HG03139 (cell line): ENCODE results near the gene FAM236B.
"Not testable (repeated sequence)": the region's sequence is repeated elsewhere in the genome, so short reads cannot be mapped to it uniquely, and the experiment has no call there.

ENCODE experiments used
- ATAC-seq: cut with Tn5 transposase; IDR thresholded peaks from one replicate; pipeline ENCODE4 v1.9.1; 2021; ENCODE audit not compliant: unreplicated experiment

The FAM236B gene

DNA sequence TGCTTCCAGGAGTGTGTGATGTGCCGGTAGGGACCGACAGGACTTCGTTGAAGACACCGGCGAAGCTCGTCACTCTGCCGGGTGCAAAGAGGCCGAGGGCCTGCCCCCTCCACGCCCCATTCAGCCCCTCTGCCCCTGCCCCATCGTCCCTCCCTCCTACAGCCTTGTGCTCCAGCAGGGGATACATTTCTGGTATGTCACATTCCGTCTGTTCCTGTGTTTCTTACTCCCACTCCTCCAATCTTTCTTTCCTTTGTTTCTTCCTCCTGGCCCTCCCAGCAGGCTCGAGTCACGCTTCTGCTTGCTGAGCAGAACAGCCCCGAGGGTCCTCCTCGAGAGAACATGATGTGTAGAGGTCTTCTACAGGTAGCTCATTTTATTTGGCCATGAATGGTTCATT, at the start of gene FAM236B:
Gene FAM236B (minus strand): TSS at position 101 of the 400 bp plus-strand sequence. CDS start 100 bp downstream, at position 1.
- not testable (repeated sequence) for ATAC-seq

- ATAC-seq = not testable (repeated sequence)
Observed at GRCh38 chrX:72830701-72831100, 48.2 kb upstream of the FAM236B start.

GRCh38 chrX:72808110-72808509, 25.6 kb upstream of the FAM236B start, which contains the start of gene FAM236D:
Gene FAM236D (minus strand): TSS chrX:72808210. CDS start chrX:72808110, 100 bp downstream.
- ATAC-seq = not testable (repeated sequence)

- ATAC-seq = not testable (repeated sequence)
Observed at GRCh38 chrX:72790390-72790789, 7.9 kb upstream of the FAM236B start.

DNA sequence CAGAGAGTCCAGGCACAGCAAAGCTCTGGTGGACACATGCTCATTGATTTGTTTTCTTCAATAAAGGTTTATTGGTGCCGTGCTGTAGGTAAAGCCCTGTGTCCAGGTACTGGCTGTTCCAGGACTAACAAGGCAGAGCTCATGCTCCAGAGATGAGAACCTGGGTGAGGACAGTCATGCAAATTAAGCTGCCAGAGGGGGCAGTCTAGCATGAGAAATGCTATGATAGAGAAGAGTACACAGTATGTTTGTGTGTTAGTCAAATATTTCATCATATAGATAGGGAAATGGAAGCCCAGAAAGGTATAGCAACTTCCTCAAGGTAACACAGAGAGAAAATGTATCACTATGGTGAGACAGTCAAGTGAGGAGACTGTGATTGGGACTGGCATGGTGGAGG, 5.7 kb upstream of the FAM236B start:
- not testable (repeated sequence) for ATAC-seq

GRCh38 chrX:72783964-72784363, 1.5 kb upstream of the FAM236B start:
- ATAC-seq = not testable (repeated sequence)

DNA sequence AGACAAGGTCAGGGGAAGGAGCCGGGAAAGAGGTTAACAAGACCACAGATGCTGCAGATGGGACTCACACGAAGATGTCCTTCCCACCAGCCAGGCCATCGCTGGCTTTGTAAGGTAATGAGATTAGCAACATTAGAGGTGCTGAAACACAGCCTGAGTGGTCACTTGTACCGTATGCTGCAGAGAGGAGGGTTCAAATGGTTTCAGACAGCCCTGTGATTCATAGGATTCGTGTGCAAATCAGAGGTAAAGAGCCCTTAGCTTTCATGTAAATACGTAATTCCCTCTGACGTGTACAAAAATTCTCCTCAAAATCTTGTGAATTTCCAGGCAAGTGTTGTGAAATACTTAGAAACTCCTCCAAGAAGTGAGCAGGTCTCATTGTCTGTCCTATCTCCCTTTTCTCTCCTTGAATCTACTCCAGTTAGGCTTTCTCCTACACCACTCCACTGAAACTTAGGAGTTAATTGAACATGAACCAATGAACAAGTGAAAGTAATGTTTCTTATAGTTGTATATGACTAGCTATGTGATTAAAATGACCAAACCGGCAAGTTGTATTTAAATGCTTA, 991 bp upstream of the FAM236B start:
- not testable (repeated sequence) for ATAC-seq

GRCh38 chrX:72778146-72778545, 4.3 kb downstream of the FAM236B start:
- ATAC-seq = not testable (repeated sequence)

DNA sequence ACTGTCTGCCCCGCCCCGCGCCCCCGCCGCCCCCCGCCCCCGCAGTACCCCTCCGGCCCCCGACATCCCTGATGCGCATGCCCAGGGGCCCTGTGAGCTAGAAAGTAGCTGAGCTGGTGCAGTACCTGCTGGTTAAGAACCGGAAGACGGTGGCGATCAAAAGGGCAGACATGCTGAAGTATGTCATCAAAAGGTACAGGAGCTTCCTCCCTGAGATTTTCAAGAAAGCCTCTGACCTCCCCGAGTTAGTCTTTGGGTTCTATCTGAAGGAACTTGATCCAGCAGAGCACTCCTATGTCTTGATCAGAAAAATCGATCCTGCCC, 5.0 kb downstream of the FAM236B start:
- peak; percentile 64 for ATAC-seq

DNA sequence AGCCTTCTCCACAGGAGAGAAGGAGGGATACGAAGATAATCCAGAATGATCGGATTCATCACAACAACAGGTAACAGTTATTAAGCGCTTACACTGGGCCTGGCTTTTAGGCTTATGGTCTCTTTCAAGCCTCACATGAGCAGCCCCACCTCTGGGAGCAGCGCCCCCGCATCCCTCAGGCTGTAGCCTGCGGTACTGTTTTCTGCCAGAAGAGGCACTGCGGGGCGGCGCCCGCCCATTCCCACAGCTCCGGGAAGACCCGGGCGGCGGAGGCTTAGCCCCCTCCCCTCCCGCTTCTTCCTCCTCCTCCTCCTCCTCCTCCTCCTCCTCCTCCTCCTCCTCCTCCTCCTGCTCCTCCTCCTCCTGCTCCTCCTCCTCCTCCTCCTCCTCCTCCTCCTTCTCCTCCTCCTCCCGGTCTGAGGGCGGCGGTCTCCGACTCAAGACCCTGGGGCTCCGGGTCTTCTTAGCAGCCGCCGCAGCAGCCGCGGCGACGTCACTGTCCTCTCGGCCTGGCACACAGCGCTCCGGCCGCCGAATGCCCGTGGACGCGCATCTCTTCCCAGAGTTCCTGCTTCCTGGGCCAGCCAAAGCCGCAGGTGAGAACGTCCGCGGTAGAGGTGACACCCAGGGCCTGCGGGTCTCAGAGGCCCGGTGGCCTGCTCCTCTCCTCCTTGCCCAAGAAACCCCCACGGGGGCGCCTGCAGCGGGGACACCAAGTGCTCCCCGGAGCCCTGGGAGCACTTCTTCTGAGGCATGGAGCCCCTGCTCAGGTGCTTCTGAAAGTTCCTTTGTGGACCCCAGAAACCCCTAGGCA, 5.6 kb downstream of the FAM236B start, which contains the start of gene DMRTC1B:
Gene DMRTC1B (plus strand): TSS at position 238 of the 814 bp plus-strand sequence. CDS start 68,246 bp downstream, outside the sequence.
- ATAC-seq = peak; percentile 83

DNA sequence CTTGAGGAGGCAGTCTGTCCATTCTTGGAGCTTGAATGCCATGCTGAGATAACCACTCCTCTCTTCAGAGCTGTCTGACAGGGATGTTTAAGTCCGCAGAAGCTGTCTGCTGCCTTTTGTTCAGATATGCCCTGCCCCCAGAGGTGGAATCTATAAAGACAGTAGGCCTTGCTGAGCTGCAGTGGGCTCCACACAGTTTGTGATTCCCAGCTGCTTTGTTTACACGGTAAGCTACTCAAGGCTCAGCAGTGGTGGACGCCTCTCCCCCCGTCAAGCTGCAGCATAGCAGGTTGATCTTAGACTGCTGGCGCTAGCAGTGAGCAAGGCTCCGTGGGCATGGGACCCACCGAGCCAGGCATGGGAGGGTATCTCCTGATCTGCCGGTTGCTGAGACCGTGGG, 22.0 kb downstream of the FAM236B start:
- not testable (repeated sequence) for ATAC-seq

GRCh38 chrX:72748545-72748944, 33.9 kb downstream of the FAM236B start:
- ATAC-seq = not testable (repeated sequence)

DNA sequence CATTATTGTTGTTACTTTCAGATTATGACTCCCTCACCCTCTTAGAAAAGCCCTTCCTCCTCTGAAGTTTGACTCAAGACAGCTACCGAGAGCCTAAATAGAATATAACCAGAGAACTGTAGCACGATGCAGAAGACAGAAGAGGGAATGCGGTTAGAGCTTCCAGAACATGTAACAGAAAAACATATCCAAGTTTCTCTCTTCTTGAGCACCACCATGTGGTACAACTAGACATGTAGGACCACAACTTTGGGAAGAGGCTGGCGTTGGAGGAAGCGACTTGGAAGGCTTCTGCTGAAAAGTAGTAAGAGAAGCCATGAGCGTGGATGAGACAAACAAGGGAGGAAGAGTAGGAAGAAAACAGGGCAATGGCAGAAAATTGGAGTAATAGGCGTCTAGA, 36.9 kb downstream of the FAM236B start:
- not testable (repeated sequence) for ATAC-seq

GRCh38 chrX:72735561-72735960, 46.9 kb downstream of the FAM236B start:
- no peak for ATAC-seq

DNA sequence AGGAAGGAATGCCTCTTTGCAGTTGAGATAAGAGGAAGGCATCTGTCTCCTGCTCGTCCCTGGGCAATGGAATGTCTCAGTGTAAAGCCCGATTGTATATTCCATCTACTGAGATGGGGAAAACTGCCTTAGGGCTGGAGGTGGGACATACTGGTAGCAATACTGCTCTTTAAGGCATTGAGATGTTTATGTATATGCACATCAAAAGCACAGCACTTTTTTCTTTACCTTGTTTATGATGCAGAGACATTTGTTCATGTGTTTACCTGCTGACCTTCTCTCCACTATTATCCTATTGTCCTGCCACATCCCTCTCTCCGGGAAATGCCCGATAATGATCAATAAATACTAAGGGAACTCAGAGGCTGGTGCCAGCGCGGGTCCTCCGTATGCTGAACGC, 48.8 kb downstream of the FAM236B start:
- not testable (repeated sequence) for ATAC-seq
